ENCODE measurements around the gene ADARB1. TPM values are rescaled to one million over a fixed set of nuclear protein-coding genes. Genes with fewer than 3 reads are reported as not detected.

Gene ADARB1
- total RNA-seq, 4 donors from 2014 or later = 12.1 to 32.4 (median 14.4) TPM

- TF ChIP-seq CTCF (IDR thresholded peaks at IDR 0.05; ENCODE audit: low read depth) = no peak
These were observed 25.4 kb upstream of the ADARB1 start for GRCh38 chr21:45048968-45049367.

GRCh38 chr21:45049714-45050344, 24.6 kb upstream of the ADARB1 start:
- TF ChIP-seq CTCF (IDR thresholded peaks at IDR 0.05; ENCODE audit: low read depth) = no peak

- no peak for TF ChIP-seq CTCF (IDR thresholded peaks at IDR 0.05; ENCODE audit: low read depth)
These were observed 24.0 kb upstream of the ADARB1 start for GRCh38 chr21:45050345-45050796.

GRCh38 chr21:45050797-45051489, 23.4 kb upstream of the ADARB1 start:
- no peak for TF ChIP-seq CTCF (IDR thresholded peaks at IDR 0.05; ENCODE audit: low read depth)

- TF ChIP-seq CTCF (IDR thresholded peaks at IDR 0.05; ENCODE audit: low read depth) = no peak
These were observed 22.6 kb upstream of the ADARB1 start for GRCh38 chr21:45051580-45052434.

GRCh38 chr21:45052960-45053359, 21.4 kb upstream of the ADARB1 start:
- no peak for TF ChIP-seq CTCF (IDR thresholded peaks at IDR 0.05; ENCODE audit: low read depth)
